Loucy (cell line): ENCODE results near the gene CHPF.
A peak's percentile ranks its signal among the peaks of the same experiment; 100 is the strongest.

Experiments used
- H2AFZ ChIP-seq: fragments of 200-600 bp; sonication (generic); 2 replicates; pipeline ENCODE4 v1.6.0; 2016; ENCODE audit warnings: antibody characterized with exemption, mild to moderate bottlenecking, low read length, moderate library complexity
- H3F3A ChIP-seq: fragments of 200-600 bp; 2 replicates; pipeline ENCODE4 v1.6.0; 2016; ENCODE audit warnings: antibody characterized with exemption, low read depth, mild to moderate bottlenecking
- H3K27me3 ChIP-seq: fragments of 200-600 bp; sonication (generic); 2 replicates; pipeline ENCODE4 v1.6.1; 2014; ENCODE audit warnings: low read length, mild to moderate bottlenecking; ENCODE audit not compliant: insufficient read depth, poor library complexity, severe bottlenecking
- H3K36me3 ChIP-seq: fragments of 200-600 bp; sonication (generic); 2 replicates; pipeline ENCODE4 v1.6.1; 2016; ENCODE audit warnings: low read length; ENCODE audit not compliant: insufficient read depth
- H3K4me1 ChIP-seq: fragments of 200-600 bp; sonication (generic); 2 replicates; pipeline ENCODE4 v1.5.1; 2014; ENCODE audit warnings: low read length, mild to moderate bottlenecking; ENCODE audit not compliant: insufficient read depth, poor library complexity, severe bottlenecking
- H3K4me2 ChIP-seq: fragments of 200-600 bp; sonication (generic); 2 replicates; pipeline ENCODE4 v1.6.0; 2014; ENCODE audit warnings: antibody characterized with exemption, low read length, low read depth, mild to moderate bottlenecking; ENCODE audit not compliant: poor library complexity, severe bottlenecking
- H3K4me3 ChIP-seq: fragments of 200-600 bp; sonication (generic); 2 replicates; pipeline ENCODE4 v1.5.1; 2014; ENCODE audit warnings: low read length, mild to moderate bottlenecking, mixed read lengths; ENCODE audit not compliant: poor library complexity, severe bottlenecking
- H3K79me2 ChIP-seq: fragments of 200-600 bp; sonication (generic); 2 replicates; pipeline ENCODE4 v1.6.1; 2014; ENCODE audit warnings: low read length; ENCODE audit not compliant: insufficient read depth
- H3K9ac ChIP-seq: fragments of 200-600 bp; sonication (generic); 2 replicates; pipeline ENCODE4 v1.6.0; 2014; ENCODE audit warnings: mild to moderate bottlenecking, low read depth, low read length, moderate library complexity; ENCODE audit not compliant: poor library complexity, severe bottlenecking
- H3K9me2 ChIP-seq: fragments of 200-600 bp; sonication (generic); replicated peaks from 2 replicates; pipeline ENCODE4 v1.6.1; 2016; ENCODE audit warnings: low read depth, low read length, mixed read lengths
- H3K9me3 ChIP-seq: fragments of 200-600 bp; sonication (generic); 2 replicates; pipeline ENCODE4 v1.6.1; 2014; ENCODE audit warnings: mild to moderate bottlenecking, antibody characterized with exemption, low read length, low read depth; ENCODE audit not compliant: insufficient read depth
- H4K20me1 ChIP-seq: fragments of 200-600 bp; sonication (generic); 2 replicates; pipeline ENCODE4 v1.6.0; 2014; ENCODE audit warnings: antibody characterized with exemption, low read length, mild to moderate bottlenecking; ENCODE audit not compliant: insufficient read depth, poor library complexity, severe bottlenecking
- EZH2phosphoT487 ChIP-seq: fragments of 200-600 bp; IDR thresholded peaks from 2 replicates; pipeline ENCODE4 v1.6.1; 2018; ENCODE audit warnings: antibody characterized with exemption, mild to moderate bottlenecking, moderate library complexity, borderline replicate concordance
- TF ChIP-seq, protein P1 (sequence below): fragments of 200-600 bp; sonication (generic); conservative IDR thresholded peaks from 2 replicates; pipeline ENCODE4 v1.5.1; 2014; ENCODE audit warnings: mild to moderate bottlenecking, antibody characterized with exemption, low read length

Gene CHPF

DNA sequence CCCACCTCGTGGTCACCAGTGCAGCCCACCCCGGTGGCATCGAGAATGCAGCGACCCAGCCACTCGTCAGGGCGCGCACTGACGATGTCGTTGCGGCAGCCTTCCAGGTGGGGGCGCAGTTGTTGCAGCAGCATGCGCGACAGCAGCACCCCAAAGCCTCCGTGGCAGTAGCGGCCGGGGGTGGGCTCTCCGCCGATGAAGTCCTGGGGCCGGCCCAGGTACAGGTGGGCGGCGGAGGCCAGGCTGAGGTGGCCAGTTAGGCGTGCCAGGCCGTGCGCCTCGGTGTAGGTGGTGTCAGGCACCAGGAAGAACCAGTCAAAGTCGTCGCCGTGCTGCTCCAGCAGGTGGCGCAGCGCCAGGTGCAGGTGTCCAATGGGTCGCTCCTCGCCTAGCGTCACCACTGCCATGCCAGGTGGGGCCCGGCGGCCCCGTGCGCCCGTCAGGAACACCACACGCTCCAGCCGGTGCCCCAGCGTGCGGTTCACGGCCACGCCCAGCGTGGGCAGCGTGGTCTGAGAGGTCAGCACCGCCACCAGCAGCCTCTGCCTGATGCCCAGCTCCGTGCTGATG is 1.9 kb downstream of the CHPF start:
- TF ChIP-seq EZH2phosphoT487, result no peak
- TF ChIP-seq, protein P1, sequence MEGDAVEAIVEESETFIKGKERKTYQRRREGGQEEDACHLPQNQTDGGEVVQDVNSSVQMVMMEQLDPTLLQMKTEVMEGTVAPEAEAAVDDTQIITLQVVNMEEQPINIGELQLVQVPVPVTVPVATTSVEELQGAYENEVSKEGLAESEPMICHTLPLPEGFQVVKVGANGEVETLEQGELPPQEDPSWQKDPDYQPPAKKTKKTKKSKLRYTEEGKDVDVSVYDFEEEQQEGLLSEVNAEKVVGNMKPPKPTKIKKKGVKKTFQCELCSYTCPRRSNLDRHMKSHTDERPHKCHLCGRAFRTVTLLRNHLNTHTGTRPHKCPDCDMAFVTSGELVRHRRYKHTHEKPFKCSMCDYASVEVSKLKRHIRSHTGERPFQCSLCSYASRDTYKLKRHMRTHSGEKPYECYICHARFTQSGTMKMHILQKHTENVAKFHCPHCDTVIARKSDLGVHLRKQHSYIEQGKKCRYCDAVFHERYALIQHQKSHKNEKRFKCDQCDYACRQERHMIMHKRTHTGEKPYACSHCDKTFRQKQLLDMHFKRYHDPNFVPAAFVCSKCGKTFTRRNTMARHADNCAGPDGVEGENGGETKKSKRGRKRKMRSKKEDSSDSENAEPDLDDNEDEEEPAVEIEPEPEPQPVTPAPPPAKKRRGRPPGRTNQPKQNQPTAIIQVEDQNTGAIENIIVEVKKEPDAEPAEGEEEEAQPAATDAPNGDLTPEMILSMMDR, result peak; percentile 100
- H4K20me1 ChIP-seq, result peaks cover 7% of the 10 kb centered on the region
- H3K9ac ChIP-seq, result no peak overlapping the region
- H3K4me3 ChIP-seq, result peak overlapping the region; percentile 71
- no peaks in the 10 kb centered on the region for H3K79me2 ChIP-seq
- H2AFZ ChIP-seq, result peak overlapping the region; percentile 69; the same call in 1 of the 2 replicates
- no peaks in the 10 kb centered on the region for H3F3A ChIP-seq
- H3K9me2 ChIP-seq, result no peaks in the 10 kb centered on the region
- H3K4me1 ChIP-seq, result peaks cover 10% of the 10 kb centered on the region
- H3K36me3 ChIP-seq, result no peaks in the 10 kb centered on the region
- H3K9me3 ChIP-seq, result no peaks in the 10 kb centered on the region
- no peaks in the 10 kb centered on the region for H3K27me3 ChIP-seq
- H3K4me2 ChIP-seq, result peak overlapping the region; percentile 85

DNA sequence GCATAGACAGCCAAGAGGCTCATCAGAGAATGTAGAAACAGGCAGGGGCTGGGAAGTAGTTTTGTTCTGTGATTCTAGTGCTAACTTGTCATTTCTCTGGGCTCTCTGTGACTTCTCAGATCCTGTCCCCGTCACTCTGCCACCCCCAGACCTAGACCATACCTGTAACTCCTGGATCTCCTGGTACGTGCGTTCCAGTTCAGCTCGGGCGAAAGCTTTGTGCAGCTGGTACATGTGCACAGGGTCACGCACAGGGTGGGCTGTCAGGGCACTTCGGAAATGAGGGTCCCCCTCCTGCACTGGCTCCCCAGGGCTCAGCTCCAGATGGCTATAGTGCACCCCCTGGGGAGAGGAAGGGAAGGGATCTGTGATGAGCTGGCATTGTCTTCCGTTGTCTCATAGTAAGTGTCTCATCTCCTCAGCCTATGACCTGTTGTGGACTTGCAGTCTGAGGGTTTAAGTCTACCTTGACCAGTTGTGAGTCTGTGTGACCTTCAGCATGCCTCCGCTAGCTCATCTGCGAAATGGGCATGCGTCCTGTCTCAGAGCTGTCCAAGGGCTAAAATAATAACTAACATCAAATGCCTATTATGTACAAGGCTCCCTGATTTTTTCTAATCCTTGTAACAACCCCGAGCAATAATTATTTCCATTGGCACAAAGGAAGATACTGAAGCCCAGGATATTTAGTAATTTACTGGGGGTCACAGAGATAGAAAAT is 2.7 kb downstream of the CHPF start:
- H3K9me2 ChIP-seq, result no peaks in the 10 kb centered on the region
- TF ChIP-seq, protein P1, result no peak
- no peak for TF ChIP-seq EZH2phosphoT487
- H3K9me3 ChIP-seq, result no peaks in the 10 kb centered on the region
- H3K4me1 ChIP-seq, result peaks cover 10% of the 10 kb centered on the region
- H3K9ac ChIP-seq, result no peak overlapping the region
- no peak overlapping the region for H2AFZ ChIP-seq
- peak overlapping the region; percentile 85 for H3K4me2 ChIP-seq
- H3K79me2 ChIP-seq, result no peaks in the 10 kb centered on the region
- H3F3A ChIP-seq, result no peaks in the 10 kb centered on the region
- no peaks in the 10 kb centered on the region for H3K27me3 ChIP-seq
- H3K4me3 ChIP-seq, result peak overlapping the region; percentile 71
- no peaks in the 10 kb centered on the region for H3K36me3 ChIP-seq
- peaks cover 7% of the 10 kb centered on the region for H4K20me1 ChIP-seq

DNA sequence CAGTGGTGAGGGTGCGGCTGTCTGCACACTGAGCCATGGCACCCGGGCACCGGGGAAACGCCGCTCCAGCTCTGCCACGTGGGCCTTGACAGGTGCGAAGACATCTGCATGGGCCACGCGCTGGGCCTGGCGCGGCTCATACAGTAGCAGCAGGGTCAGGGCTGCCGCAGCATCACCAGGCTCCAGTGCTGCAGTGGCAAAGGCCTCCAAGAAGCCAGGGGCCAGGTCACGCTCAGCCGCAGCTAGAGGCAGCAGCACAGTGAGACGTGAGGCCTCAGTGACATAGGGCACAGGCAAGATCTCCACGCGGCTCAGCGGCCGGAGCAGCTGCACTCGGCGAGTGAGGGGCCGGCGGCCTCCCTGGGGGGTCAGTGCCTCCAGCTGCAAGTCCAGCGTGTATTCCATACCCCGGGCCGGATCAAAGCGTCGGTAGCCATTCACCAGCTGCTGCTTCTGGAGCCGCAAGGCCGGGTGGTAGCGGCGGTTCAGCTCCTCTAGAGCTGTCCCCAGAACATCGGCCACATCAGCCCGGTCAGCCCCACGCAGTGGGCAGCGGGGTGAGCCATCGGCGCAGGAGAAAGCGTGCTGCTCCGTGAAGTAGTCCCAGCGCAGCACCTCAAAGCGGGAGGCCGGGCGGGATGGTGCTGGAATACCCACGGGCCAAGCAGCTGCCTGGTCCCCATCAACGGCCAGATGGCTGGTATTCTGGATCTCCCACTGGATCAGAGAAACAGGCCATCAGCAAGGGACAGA is 3.5 kb downstream of the CHPF start:
- H3K4me3 ChIP-seq, result no peak overlapping the region
- no peak for TF ChIP-seq EZH2phosphoT487
- TF ChIP-seq, protein P1, result no peak
- no peaks in the 10 kb centered on the region for H3K9me3 ChIP-seq
- no peaks in the 10 kb centered on the region for H3K27me3 ChIP-seq
- no peaks in the 10 kb centered on the region for H3K9me2 ChIP-seq
- H4K20me1 ChIP-seq, result peaks cover 7% of the 10 kb centered on the region
- peaks cover 10% of the 10 kb centered on the region for H3K4me1 ChIP-seq
- H3K36me3 ChIP-seq, result no peaks in the 10 kb centered on the region
- H3K4me2 ChIP-seq, result no peak overlapping the region
- H3F3A ChIP-seq, result no peaks in the 10 kb centered on the region
- no peak overlapping the region for H2AFZ ChIP-seq
- H3K79me2 ChIP-seq, result no peaks in the 10 kb centered on the region
- no peak overlapping the region for H3K9ac ChIP-seq
